OCI-LY3 (cell line): Measurements from ENCODE around the gene KDM1B.
"Not testable (repeated sequence)": the region's sequence is repeated elsewhere in the genome, so short reads cannot be mapped to it uniquely, and the experiment has no call there.

Source experiments
- EZH2phosphoT487 ChIP-seq: fragments of 200-600 bp; shearing (Covaris generic); IDR thresholded peaks from 2 replicates; pipeline ENCODE4 v1.6.1; 2018; ENCODE audit warnings: antibody characterized with exemption, mixed run types, low read depth
- TF ChIP-seq, protein P1 (sequence below): fragments of 200-600, 300-600 bp; sonication (generic); IDR thresholded peaks from 2 replicates; pipeline ENCODE4 v1.5.1; 2014; ENCODE audit warnings: antibody characterized with exemption, low read length, low read depth

DNA sequence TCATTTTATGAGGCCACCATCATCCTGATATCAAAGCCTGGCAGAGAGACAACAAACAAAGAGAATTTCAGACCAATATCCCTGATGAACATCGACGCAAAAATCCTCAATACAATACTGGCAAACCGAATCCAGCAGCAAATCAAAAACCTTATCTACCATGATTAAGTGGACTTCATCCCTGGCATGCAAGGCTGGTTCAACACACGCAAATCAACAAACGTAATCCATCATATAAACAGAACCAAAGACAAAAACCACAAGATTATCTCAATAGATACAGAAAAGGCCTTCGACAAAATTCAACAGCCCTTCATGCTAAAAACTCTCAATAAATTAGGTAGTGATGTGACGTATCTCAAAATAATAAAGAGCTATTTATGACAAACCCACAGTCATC, 76.6 kb downstream of the KDM1B start:
- TF ChIP-seq, protein P1, sequence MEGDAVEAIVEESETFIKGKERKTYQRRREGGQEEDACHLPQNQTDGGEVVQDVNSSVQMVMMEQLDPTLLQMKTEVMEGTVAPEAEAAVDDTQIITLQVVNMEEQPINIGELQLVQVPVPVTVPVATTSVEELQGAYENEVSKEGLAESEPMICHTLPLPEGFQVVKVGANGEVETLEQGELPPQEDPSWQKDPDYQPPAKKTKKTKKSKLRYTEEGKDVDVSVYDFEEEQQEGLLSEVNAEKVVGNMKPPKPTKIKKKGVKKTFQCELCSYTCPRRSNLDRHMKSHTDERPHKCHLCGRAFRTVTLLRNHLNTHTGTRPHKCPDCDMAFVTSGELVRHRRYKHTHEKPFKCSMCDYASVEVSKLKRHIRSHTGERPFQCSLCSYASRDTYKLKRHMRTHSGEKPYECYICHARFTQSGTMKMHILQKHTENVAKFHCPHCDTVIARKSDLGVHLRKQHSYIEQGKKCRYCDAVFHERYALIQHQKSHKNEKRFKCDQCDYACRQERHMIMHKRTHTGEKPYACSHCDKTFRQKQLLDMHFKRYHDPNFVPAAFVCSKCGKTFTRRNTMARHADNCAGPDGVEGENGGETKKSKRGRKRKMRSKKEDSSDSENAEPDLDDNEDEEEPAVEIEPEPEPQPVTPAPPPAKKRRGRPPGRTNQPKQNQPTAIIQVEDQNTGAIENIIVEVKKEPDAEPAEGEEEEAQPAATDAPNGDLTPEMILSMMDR: not testable (repeated sequence)
- TF ChIP-seq EZH2phosphoT487: not testable (repeated sequence)
